Nephron (organoid): ENCODE data around the gene INSR.

Source experiments
- H3K27ac Mint-ChIP-seq, 3 experiments: 2 replicates each; pipeline ENCODE4 v1.8.0; 2020; ENCODE audit warnings: mixed read lengths in 3 of 3, mild to moderate bottlenecking in 2 of 3, moderate library complexity in 1 of 3
- H3K27me3 Mint-ChIP-seq: 2 replicates; pipeline ENCODE4 v1.8.0; 2021; ENCODE audit warnings: low read depth, mild to moderate bottlenecking, moderate library complexity, mixed read lengths
- H3K36me3 Mint-ChIP-seq: 2 replicates; pipeline ENCODE4 v1.8.0; 2020; ENCODE audit warnings: low read depth, mixed read lengths
- H3K4me1 Mint-ChIP-seq: 2 replicates; pipeline ENCODE4 v1.8.0; 2020; ENCODE audit warnings: mixed read lengths
- H3K4me3 Mint-ChIP-seq, 3 experiments: 2 replicates each; pipeline ENCODE4 v1.8.0; 2020; ENCODE audit warnings: mild to moderate bottlenecking in 3 of 3, mixed read lengths in 3 of 3, moderate library complexity in 2 of 3
- H3K9me3 Mint-ChIP-seq: 2 replicates; pipeline ENCODE4 v1.8.0; 2020; ENCODE audit warnings: mixed read lengths
- TF ChIP-seq, protein P1 (sequence below), 3 experiments: fragments of 200-600 bp; sonication (generic); IDR thresholded peaks; one replicate each; pipeline ENCODE4 v1.5.0; 2021; ENCODE audit warnings: antibody characterized with exemption in 3 of 3; ENCODE audit not compliant: unreplicated experiment in 3 of 3

INSR gene

DNA sequence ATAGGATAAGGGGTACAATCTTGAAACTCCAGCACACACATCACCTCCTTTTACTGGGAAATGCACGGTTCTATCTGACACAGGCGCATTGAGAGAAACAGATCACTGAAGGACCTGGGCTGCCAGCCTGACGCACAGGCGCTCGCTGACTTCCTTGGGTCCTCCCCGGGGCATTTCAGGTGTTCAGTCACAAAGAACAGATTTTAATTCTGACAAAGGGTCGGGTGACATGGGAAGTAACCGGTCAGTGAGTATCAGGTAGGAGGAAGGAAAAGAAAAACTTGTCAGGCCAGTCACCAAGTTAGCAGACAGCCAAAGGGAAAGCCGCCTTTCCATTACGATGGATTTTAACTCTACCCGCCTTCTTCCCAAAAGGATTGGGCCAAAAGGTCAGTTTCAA, 39.6 kb downstream of the INSR start:
- H3K9me3 Mint-ChIP-seq, result no peaks in the 10 kb centered on the region
- no peak overlapping the region for H3K4me3 Mint-ChIP-seq
- TF ChIP-seq, protein P1, sequence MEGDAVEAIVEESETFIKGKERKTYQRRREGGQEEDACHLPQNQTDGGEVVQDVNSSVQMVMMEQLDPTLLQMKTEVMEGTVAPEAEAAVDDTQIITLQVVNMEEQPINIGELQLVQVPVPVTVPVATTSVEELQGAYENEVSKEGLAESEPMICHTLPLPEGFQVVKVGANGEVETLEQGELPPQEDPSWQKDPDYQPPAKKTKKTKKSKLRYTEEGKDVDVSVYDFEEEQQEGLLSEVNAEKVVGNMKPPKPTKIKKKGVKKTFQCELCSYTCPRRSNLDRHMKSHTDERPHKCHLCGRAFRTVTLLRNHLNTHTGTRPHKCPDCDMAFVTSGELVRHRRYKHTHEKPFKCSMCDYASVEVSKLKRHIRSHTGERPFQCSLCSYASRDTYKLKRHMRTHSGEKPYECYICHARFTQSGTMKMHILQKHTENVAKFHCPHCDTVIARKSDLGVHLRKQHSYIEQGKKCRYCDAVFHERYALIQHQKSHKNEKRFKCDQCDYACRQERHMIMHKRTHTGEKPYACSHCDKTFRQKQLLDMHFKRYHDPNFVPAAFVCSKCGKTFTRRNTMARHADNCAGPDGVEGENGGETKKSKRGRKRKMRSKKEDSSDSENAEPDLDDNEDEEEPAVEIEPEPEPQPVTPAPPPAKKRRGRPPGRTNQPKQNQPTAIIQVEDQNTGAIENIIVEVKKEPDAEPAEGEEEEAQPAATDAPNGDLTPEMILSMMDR (IDR thresholded peaks at IDR 0.05; ENCODE audit: unreplicated experiment in 3 of 3), result no peak
- H3K27ac Mint-ChIP-seq, result no peak overlapping the region
- H3K27me3 Mint-ChIP-seq, result no peaks in the 10 kb centered on the region
- no peaks in the 10 kb centered on the region for H3K36me3 Mint-ChIP-seq
- H3K4me1 Mint-ChIP-seq, result no peaks in the 10 kb centered on the region

DNA sequence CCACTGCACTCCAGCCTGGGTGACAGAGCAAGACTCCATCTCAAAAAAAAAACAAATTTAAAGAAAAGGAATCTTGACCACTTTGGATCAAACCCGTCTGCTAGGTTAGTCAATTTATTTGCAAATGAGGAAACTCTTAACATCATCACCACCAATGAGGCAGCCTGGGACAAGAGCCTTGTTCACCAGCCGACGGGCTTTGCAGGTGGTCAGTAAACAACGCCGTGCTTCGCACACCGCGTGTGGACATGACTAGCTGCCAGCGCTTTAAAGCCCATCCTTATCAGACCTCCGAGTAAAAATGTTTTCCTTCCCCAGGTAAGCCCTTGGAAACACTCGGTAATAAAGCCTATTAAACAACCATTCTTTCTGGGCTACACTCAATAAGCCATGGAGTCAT, 41.9 kb downstream of the INSR start:
- Mint-ChIP-seq H3K4me1 (no peaks in the 10 kb centered on the region), H3K4me3 (no peak overlapping the region), H3K36me3 (peaks cover 7% of the 10 kb centered on the region), H3K9me3 (no peaks in the 10 kb centered on the region), H3K27me3 (no peaks in the 10 kb centered on the region), H3K27ac (no peak overlapping the region)
- TF ChIP-seq, protein P1 (IDR thresholded peaks at IDR 0.05; ENCODE audit: unreplicated experiment in 3 of 3), result no peak

DNA sequence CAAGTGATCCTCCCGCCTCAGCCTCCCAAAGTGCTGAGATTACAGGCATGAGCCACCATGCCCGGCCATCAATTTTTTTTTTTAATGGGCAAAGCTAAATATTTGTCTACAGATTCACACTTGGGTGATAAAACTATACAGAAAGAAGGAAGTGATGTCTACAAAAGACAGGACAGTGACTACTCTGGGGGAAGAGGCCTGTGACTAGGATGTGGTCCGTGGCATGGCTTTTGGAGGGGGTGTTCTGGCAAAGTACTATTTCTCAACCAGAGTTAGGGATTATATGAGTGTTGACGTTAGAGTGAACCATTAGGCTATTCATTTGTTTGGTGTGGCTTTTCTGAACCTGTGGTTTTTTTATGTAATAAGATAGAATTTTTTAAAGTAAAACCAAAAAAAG, 42.7 kb downstream of the INSR start:
- peaks cover 3% of the 10 kb centered on the region for H3K9me3 Mint-ChIP-seq
- H3K36me3 Mint-ChIP-seq, result peaks cover 12% of the 10 kb centered on the region
- no peaks in the 10 kb centered on the region for H3K4me1 Mint-ChIP-seq
- TF ChIP-seq, protein P1 (IDR thresholded peaks at IDR 0.05; ENCODE audit: unreplicated experiment in 3 of 3), result no peak
- H3K27ac Mint-ChIP-seq, result no peak overlapping the region
- no peak overlapping the region for H3K4me3 Mint-ChIP-seq
- no peaks in the 10 kb centered on the region for H3K27me3 Mint-ChIP-seq

DNA sequence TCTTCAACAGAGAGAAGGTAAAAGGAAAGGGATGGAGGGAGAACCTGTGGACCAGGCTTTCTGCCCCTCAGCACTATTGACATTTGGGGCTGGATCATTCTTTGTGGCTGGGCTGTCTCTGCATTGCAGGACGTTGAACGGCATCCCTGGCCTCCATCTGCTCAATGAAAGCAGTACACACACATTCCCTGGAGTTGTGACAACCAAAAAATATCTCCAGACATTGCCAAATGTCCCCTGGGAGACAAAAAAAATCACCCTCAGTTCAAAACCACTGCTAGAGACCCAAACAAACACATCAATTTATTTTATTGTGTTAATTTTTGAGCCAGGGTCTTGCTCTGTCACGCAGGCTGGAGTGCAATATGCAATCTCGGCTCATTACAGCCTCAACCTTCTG, 43.3 kb downstream of the INSR start:
- TF ChIP-seq, protein P1 (IDR thresholded peaks at IDR 0.05; ENCODE audit: unreplicated experiment in 3 of 3), result no peak
- H3K27me3 Mint-ChIP-seq, result no peaks in the 10 kb centered on the region
- no peak overlapping the region for H3K27ac Mint-ChIP-seq
- H3K4me3 Mint-ChIP-seq, result no peak overlapping the region
- no peaks in the 10 kb centered on the region for H3K4me1 Mint-ChIP-seq
- peaks cover 3% of the 10 kb centered on the region for H3K9me3 Mint-ChIP-seq
- peaks cover 15% of the 10 kb centered on the region for H3K36me3 Mint-ChIP-seq

DNA sequence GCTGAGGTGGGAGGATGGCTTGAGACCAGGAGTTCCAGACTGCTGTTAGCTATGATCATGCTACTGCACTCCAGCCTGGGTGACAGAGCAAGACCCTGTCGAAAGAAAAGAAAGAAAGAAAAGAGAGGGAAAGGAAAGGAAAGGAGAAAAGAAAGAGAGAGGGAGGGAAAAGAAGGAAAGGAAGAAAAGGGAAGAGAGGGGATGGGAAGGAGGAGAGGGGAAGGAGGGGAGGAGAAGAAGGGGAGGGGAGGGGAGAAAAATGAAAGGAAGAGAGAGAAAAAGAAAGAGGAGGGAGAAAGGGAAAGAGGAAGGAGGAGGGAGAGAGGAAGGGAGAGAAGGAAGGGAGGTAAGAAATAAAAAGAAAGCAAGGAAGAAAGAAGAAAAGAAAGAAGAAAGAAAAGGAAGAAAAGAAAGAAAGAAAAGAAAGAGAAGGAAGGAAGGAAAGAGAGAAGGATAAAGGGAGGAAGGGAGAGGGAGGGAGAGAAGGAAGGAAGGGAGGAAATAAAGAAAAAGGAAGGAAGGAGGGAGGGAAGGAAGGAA, 44.1 kb downstream of the INSR start:
- TF ChIP-seq, protein P1 (IDR thresholded peaks at IDR 0.05; ENCODE audit: unreplicated experiment in 3 of 3), result no peak
- peaks cover 16% of the 10 kb centered on the region for H3K36me3 Mint-ChIP-seq
- no peaks in the 10 kb centered on the region for H3K27me3 Mint-ChIP-seq
- H3K27ac Mint-ChIP-seq, result no peak overlapping the region
- peaks cover 3% of the 10 kb centered on the region for H3K9me3 Mint-ChIP-seq
- H3K4me3 Mint-ChIP-seq, result no peak overlapping the region
- no peaks in the 10 kb centered on the region for H3K4me1 Mint-ChIP-seq

DNA sequence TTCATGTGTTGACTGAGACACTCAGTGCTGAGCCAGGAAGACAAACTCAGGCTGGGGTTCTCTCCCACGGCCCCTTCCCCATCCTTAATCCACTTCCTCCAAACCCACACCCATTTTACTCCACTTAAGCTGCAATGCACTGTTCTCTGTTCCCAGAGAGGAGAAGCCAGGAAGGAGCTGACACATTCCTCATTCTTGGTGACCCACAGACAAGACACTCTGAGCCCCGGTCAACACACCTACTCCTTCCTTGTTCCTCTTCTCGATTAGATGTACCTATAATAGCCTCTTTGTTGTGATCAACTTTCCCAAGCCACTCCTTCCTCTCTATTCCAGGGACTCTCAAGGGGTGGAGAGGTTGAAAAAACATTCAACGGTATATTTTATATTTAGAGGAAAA, 47.1 kb downstream of the INSR start:
- H3K4me1 Mint-ChIP-seq, result peaks cover 9% of the 10 kb centered on the region
- H3K36me3 Mint-ChIP-seq, result peaks cover 16% of the 10 kb centered on the region
- no peak overlapping the region for H3K4me3 Mint-ChIP-seq
- no peak overlapping the region for H3K27ac Mint-ChIP-seq
- peaks cover 3% of the 10 kb centered on the region for H3K9me3 Mint-ChIP-seq
- no peaks in the 10 kb centered on the region for H3K27me3 Mint-ChIP-seq
- TF ChIP-seq, protein P1 (IDR thresholded peaks at IDR 0.05; ENCODE audit: unreplicated experiment in 3 of 3), result no peak
